ENCODE measurements around the gene MAST2.
"Not testable (repeated sequence)": the region's sequence is repeated elsewhere in the genome, so short reads cannot be mapped to it uniquely, and the experiment has no call there.

Gene MAST2

GRCh38 chr1:45908611-45909140, 105.3 kb downstream of the MAST2 start:
- no peak for DNase-seq

- DNase-seq = no peak
These were observed 108.2 kb downstream of the MAST2 start for GRCh38 chr1:45911634-45912033.

GRCh38 chr1:45913183-45913683, 109.8 kb downstream of the MAST2 start:
- no peak for DNase-seq

- no peak for DNase-seq
These were observed 110.5 kb downstream of the MAST2 start for GRCh38 chr1:45913731-45914501.

GRCh38 chr1:45914836-45915235, 111.4 kb downstream of the MAST2 start:
- no peak for DNase-seq

- DNase-seq = no peak
These were observed 119.0 kb downstream of the MAST2 start for GRCh38 chr1:45922374-45922773.

GRCh38 chr1:45922813-45923212, 119.4 kb downstream of the MAST2 start:
- DNase-seq = no peak

- no peak for DNase-seq
These were observed 119.9 kb downstream of the MAST2 start for GRCh38 chr1:45923343-45923742.

- DNase-seq = no peak
These were observed 121.3 kb downstream of the MAST2 start for GRCh38 chr1:45924736-45925135.

GRCh38 chr1:45925728-45926287, 122.4 kb downstream of the MAST2 start:
- no peak for DNase-seq

- no peak for DNase-seq
These were observed 122.9 kb downstream of the MAST2 start for GRCh38 chr1:45926330-45926729.

- not testable (repeated sequence) for DNase-seq
These were observed 124.0 kb downstream of the MAST2 start for GRCh38 chr1:45927231-45927915.

- no peak for DNase-seq
These were observed 125.2 kb downstream of the MAST2 start for GRCh38 chr1:45928486-45929205.

GRCh38 chr1:45929257-45929687, 125.9 kb downstream of the MAST2 start:
- DNase-seq = no peak

- no peak for DNase-seq
These were observed 127.1 kb downstream of the MAST2 start for GRCh38 chr1:45930258-45931150.

- not testable (repeated sequence) for DNase-seq
These were observed 128.8 kb downstream of the MAST2 start for GRCh38 chr1:45932205-45932604.

GRCh38 chr1:45934947-45935346, 131.5 kb downstream of the MAST2 start:
- DNase-seq = no peak

- DNase-seq = no peak
These were observed 134.6 kb downstream of the MAST2 start for GRCh38 chr1:45938029-45938428.

GRCh38 chr1:45942411-45942810, 139.0 kb downstream of the MAST2 start:
- DNase-seq = no peak

- no peak for DNase-seq
These were observed 139.8 kb downstream of the MAST2 start for GRCh38 chr1:45943185-45943584.

GRCh38 chr1:45945426-45945825, 142.0 kb downstream of the MAST2 start:
- no peak for DNase-seq

GRCh38 chr1:45949462-45949861, 146.1 kb downstream of the MAST2 start:
- DNase-seq = not testable (repeated sequence)

Data from activated CD4-positive, alpha-beta T cell treated with anti-CD3 and anti-CD28 coated beads for 1 hour (primary cell).